ENCODE data around the gene ATP4B. TPM values are rescaled to one million over a fixed set of nuclear protein-coding genes. Genes with fewer than 3 reads are reported as not detected.

The ATP4B gene
- total RNA-seq, 4 donors from 2014 or later: not detected

DNA sequence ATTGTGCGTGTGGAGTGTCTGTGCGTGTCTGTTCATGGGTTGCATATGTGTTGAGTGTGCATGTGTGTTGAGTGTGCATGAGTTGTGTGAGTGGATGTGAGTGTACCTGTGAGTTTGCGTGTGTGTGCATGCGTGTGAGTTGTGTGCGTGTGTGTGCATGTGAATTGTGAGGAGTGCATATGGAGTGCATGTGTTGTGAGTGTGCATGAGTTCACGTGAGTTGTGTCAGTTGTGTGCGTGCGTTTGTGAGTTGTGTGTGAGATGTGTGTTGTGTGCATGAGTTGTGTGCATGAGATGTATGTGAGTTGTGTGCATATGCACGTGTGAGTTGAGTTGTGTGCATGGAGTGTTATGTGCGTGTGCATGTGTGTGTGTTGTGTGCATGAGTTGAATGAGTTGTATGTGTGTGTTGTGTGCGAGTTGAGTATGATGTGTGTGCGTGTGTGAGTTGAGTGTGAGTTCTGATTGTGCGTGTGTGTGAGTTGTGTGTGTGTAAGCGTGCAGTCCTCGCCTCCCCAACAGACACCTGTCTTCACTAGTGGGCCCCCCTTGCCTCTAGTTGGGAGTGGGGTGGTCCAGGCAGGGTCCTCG lies 44.1 kb downstream of the ATP4B start:
- no peaks in the 10 kb centered on the region for H3K27me3 ChIP-seq
- H3K9me3 ChIP-seq: no peaks in the 10 kb centered on the region
- no peak overlapping the region for H3K27ac ChIP-seq
- H3K36me3 ChIP-seq: peaks cover 0 to 22% (median 0%) of the 10 kb centered on the region in 3 donors
- no peak overlapping the region for H3K4me3 ChIP-seq
- H3K4me1 ChIP-seq: no peaks in the 10 kb centered on the region
- DNase-seq: no peak
- TF ChIP-seq POLR2A (IDR thresholded peaks at IDR 0.05): no peak

- Histone ChIP-seq H3K27me3 (no peaks in the 10 kb centered on the region), H3K4me3 (no peak overlapping the region), H3K4me1 (no peaks in the 10 kb centered on the region), H3K27ac (no peak overlapping the region), H3K9me3 (no peaks in the 10 kb centered on the region), H3K36me3 (peaks cover 0 to 22% (median 0%) of the 10 kb centered on the region in 3 donors)
- no peak for DNase-seq
- TF ChIP-seq POLR2A (IDR thresholded peaks at IDR 0.05) (no peak), CTCF (IDR thresholded peaks at IDR 0.05) (no peak)
Measured at GRCh38 chr13:113612607-113613006, 45.4 kb downstream of the ATP4B start.

DNA sequence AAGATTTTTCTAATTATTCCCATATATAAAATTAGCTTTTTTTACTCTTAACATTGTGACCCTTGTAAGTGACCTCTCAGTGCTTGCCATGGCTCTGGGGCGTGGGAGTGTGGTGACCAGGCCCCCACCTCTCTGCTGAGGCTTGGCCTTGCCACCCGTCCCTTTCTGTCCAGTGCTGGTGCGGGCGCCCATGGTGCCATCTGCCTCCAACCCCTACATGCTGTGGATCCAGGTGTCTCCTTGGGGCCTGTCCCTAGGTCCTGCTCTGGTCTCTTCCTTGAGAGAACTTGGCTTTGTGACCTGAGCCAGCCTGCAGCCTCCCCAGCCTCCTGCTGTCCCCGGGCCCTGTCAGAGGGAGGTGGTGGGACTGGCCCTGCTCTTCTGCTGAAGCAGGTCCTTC lies 46.0 kb downstream of the ATP4B start:
- no peaks in the 10 kb centered on the region for H3K4me1 ChIP-seq
- no peak overlapping the region for H3K27ac ChIP-seq
- TF ChIP-seq POLR2A (IDR thresholded peaks at IDR 0.05) (no peak), CTCF (IDR thresholded peaks at IDR 0.05) (no peak)
- H3K27me3 ChIP-seq: no peaks in the 10 kb centered on the region
- no peak for DNase-seq
- H3K4me3 ChIP-seq: no peak overlapping the region
- H3K36me3 ChIP-seq: peaks cover 0 to 22% (median 0%) of the 10 kb centered on the region in 3 donors
- H3K9me3 ChIP-seq: no peaks in the 10 kb centered on the region

- H3K4me1 ChIP-seq: no peaks in the 10 kb centered on the region
- TF ChIP-seq CTCF (IDR thresholded peaks at IDR 0.05) (no peak), POLR2A (IDR thresholded peaks at IDR 0.05) (no peak)
- no peak for DNase-seq
- no peak overlapping the region for H3K27ac ChIP-seq
- no peaks in the 10 kb centered on the region for H3K9me3 ChIP-seq
- H3K36me3 ChIP-seq: peaks cover 0 to 22% (median 0%) of the 10 kb centered on the region in 3 donors
- H3K27me3 ChIP-seq: no peaks in the 10 kb centered on the region
- H3K4me3 ChIP-seq: no peak overlapping the region
Measured at GRCh38 chr13:113610266-113610665, 47.7 kb downstream of the ATP4B start.

GRCh38 chr13:113609616-113610015 lies 48.4 kb downstream of the ATP4B start:
- no peaks in the 10 kb centered on the region for H3K4me1 ChIP-seq
- no peak overlapping the region for H3K27ac ChIP-seq
- peaks cover 0 to 22% (median 0%) of the 10 kb centered on the region in 3 donors for H3K36me3 ChIP-seq
- no peaks in the 10 kb centered on the region for H3K27me3 ChIP-seq
- no peaks in the 10 kb centered on the region for H3K9me3 ChIP-seq
- no peak for TF ChIP-seq POLR2A (IDR thresholded peaks at IDR 0.05)
- no peak for TF ChIP-seq CTCF (IDR thresholded peaks at IDR 0.05)
- H3K4me3 ChIP-seq: no peak overlapping the region
- DNase-seq: no peak

- no peak for DNase-seq
- Histone ChIP-seq H3K27me3 (no peaks in the 10 kb centered on the region), H3K4me1 (no peaks in the 10 kb centered on the region), H3K9me3 (no peaks in the 10 kb centered on the region), H3K4me3 (no peak overlapping the region), H3K36me3 (peaks cover 0 to 22% (median 0%) of the 10 kb centered on the region in 3 donors), H3K27ac (no peak overlapping the region)
- TF ChIP-seq CTCF (IDR thresholded peaks at IDR 0.05) (no peak), POLR2A (IDR thresholded peaks at IDR 0.05) (no peak)
Measured at GRCh38 chr13:113608967-113609533, 48.9 kb downstream of the ATP4B start.
